Body of pancreas (tissue), 4 donors: ENCODE results near the gene ARHGDIG. TPM values are rescaled to one million over a fixed set of nuclear protein-coding genes. Genes with fewer than 3 reads are reported as not detected.

ENCODE experiments used
- ATAC-seq: fragments of 150-250 bp; one replicate; pipeline ENCODE4 v1.9.1; 2016
- DNase-seq, 4 donors: peaks; one replicate each; pipeline ENCODE4 v3.0.0-alpha.2; 2019
- H3K27ac ChIP-seq, 4 donors: fragments of 200-600 bp; sonication (generic); 1 replicate in 3 of 4; 2 replicates in 1 of 4; pipeline versions ENCODE4 v1.5.1 to v1.6.1; 2016 to 2019; ENCODE audit warnings: mild to moderate bottlenecking in 1 of 4, mixed read lengths in 1 of 4, moderate library complexity in 1 of 4
- H3K27me3 ChIP-seq, 2 donors: fragments of 200-600 bp; sonication (generic); one replicate each; pipeline ENCODE4 v1.6.0; 2016; ENCODE audit warnings: mild to moderate bottlenecking in 1 of 2
- H3K36me3 ChIP-seq, 2 donors: fragments of 200-600 bp; sonication (generic); replicated peaks in 1 of 2; 2 replicates each; pipeline ENCODE4 v1.5.1; 2016; ENCODE audit warnings: low read depth in 2 of 2; ENCODE audit not compliant: insufficient read depth in 1 of 2
- H3K4me1 ChIP-seq: fragments of 200-600 bp; sonication (generic); one replicate; pipeline ENCODE4 v1.6.0; 2016
- H3K4me3 ChIP-seq, 2 donors: fragments of 200-600 bp; sonication (generic); 1 replicate in 1 of 2; 2 replicates in 1 of 2; pipeline ENCODE4 v1.5.1; 2016 to 2019
- H3K9me3 ChIP-seq, 3 donors: fragments of 200-600 bp; sonication (generic); 1 replicate in 2 of 3; 2 replicates in 1 of 3; pipeline ENCODE4 v1.5.1; 2016
- CTCF ChIP-seq, 7 experiments: fragments of 450-650 bp in 4 of 7; fragments of 200-600 bp in 3 of 7; sonication (generic) in 3 of 7; IDR thresholded peaks; one replicate each; pipeline ENCODE4 v1.5.1; 2016 to 2019; ENCODE audit warnings: antibody characterized with exemption in 7 of 7
- POLR2A ChIP-seq, 3 donors: fragments of 450-650 bp; IDR thresholded peaks; one replicate each; pipeline ENCODE4 v1.6.1; 2016; ENCODE audit warnings: antibody characterized with exemption in 3 of 3, mild to moderate bottlenecking in 2 of 3
- WGBS, 2 donors: methylation state at CpG; one replicate each; pipeline ENCODE4 v1.1.5; 2017; 5-methylcytosine and 5-hydroxymethylcytosine counted together
- intact Hi-C: fragments of 100-400 bp; cut with DNase I; formaldehyde crosslinking; loops from one replicate; pipeline ENCODE4 v1.15.1; 2023
- total RNA-seq, 2 donors: library from RNA; depleted of rRNA; stranded (reverse); fragments of >200 nt; gene quantifications; one replicate each; pipeline ENCODE4 v1.1.0, GENCODE V29; 2016

The ARHGDIG gene
- total RNA-seq, 2 donors from 2014 or later = 102 to 140 TPM

- Histone ChIP-seq H3K4me1 (no peaks in the 10 kb centered on the region), H3K9me3 (no peaks in the 10 kb centered on the region), H3K4me3 (no peak overlapping the region), H3K27ac (no peak overlapping the region), H3K36me3 (peaks cover 0 to 11% of the 10 kb centered on the region in 2 donors), H3K27me3 (no peaks in the 10 kb centered on the region)
- no peak for ATAC-seq
- TF ChIP-seq CTCF (IDR thresholded peaks at IDR 0.05) (no peak), POLR2A (IDR thresholded peaks at IDR 0.05) (no peak)
- no peak for DNase-seq
- intact Hi-C loops = no loop called here
- WGBS, 2 donors = 93 to 98% methylated on average over 3 to 12 of the region's 16 CpGs
Measured at GRCh38 chr16:314351-314750, 34.0 kb downstream of the ARHGDIG start.

GRCh38 chr16:314795-315299 is 34.5 kb downstream of the ARHGDIG start:
- H3K27me3 ChIP-seq = no peaks in the 10 kb centered on the region
- TF ChIP-seq POLR2A (IDR thresholded peaks at IDR 0.05) (no peak), CTCF (IDR thresholded peaks at IDR 0.05) (no peak)
- DNase-seq (no peak), ATAC-seq (no peak)
- peaks cover 0 to 11% of the 10 kb centered on the region in 2 donors for H3K36me3 ChIP-seq
- 71 to 76% methylated on average over 9 to 14 of the region's 14 CpGs for WGBS, 2 donors
- H3K4me3 ChIP-seq = no peak overlapping the region
- H3K4me1 ChIP-seq = no peaks in the 10 kb centered on the region
- H3K9me3 ChIP-seq = no peaks in the 10 kb centered on the region
- intact Hi-C loops = no loop called here
- H3K27ac ChIP-seq = no peak overlapping the region

GRCh38 chr16:316741-317464 is 36.5 kb downstream of the ARHGDIG start:
- no peaks in the 10 kb centered on the region for H3K9me3 ChIP-seq
- no peak overlapping the region for H3K4me3 ChIP-seq
- intact Hi-C loops = no loop called here
- H3K36me3 ChIP-seq = peaks cover 0 to 11% of the 10 kb centered on the region in 2 donors
- H3K27me3 ChIP-seq = no peaks in the 10 kb centered on the region
- no peak for TF ChIP-seq POLR2A (IDR thresholded peaks at IDR 0.05)
- TF ChIP-seq CTCF (IDR thresholded peaks at IDR 0.05) = no peak
- 87 to 100% methylated on average over 2 to 15 of the region's 19 CpGs for WGBS, 2 donors
- DNase-seq (no peak), ATAC-seq (no peak)
- H3K4me1 ChIP-seq = no peaks in the 10 kb centered on the region
- H3K27ac ChIP-seq = no peak overlapping the region

- ATAC-seq = no peak
- no peak overlapping the region for H3K4me3 ChIP-seq
- intact Hi-C loops = no loop called here
- no peaks in the 10 kb centered on the region for H3K4me1 ChIP-seq
- DNase-seq = no peak
- peaks cover 0 to 11% of the 10 kb centered on the region in 2 donors for H3K36me3 ChIP-seq
- H3K9me3 ChIP-seq = no peaks in the 10 kb centered on the region
- no peaks in the 10 kb centered on the region for H3K27me3 ChIP-seq
- TF ChIP-seq POLR2A (IDR thresholded peaks at IDR 0.05) (no peak), CTCF (IDR thresholded peaks at IDR 0.05) (no peak)
- H3K27ac ChIP-seq = no peak overlapping the region
- WGBS, 2 donors = 83 to 91% methylated on average over 5 of the region's 5 CpGs
Measured at GRCh38 chr16:317583-317982, 37.2 kb downstream of the ARHGDIG start.

GRCh38 chr16:318628-319027 is 38.2 kb downstream of the ARHGDIG start:
- DNase-seq = no peak

More at GRCh38 chr16:318628-319027, 38.2 kb downstream of the ARHGDIG start:
- H3K27me3 ChIP-seq = no peaks in the 10 kb centered on the region
- TF ChIP-seq CTCF (IDR thresholded peaks at IDR 0.05) (peak in 1 of 7 experiments; percentile 12), POLR2A (IDR thresholded peaks at IDR 0.05) (peak in 1 of 3 donors; percentile 9)
- H3K4me1 ChIP-seq = no peaks in the 10 kb centered on the region
- WGBS, 2 donors = 92 to 95% methylated on average over 13 to 22 of the region's 22 CpGs
- no peak for ATAC-seq
- peaks cover 0 to 7% of the 10 kb centered on the region in 2 donors for H3K36me3 ChIP-seq
- no peak overlapping the region for H3K4me3 ChIP-seq
- no peak overlapping the region for H3K27ac ChIP-seq
- no peaks in the 10 kb centered on the region for H3K9me3 ChIP-seq
- intact Hi-C loops = no loop called here
